Measurements from ENCODE around the gene ADGRB3. TPM values are rescaled to one million over a fixed set of nuclear protein-coding genes. Genes with fewer than 3 reads are reported as not detected.

The ADGRB3 gene
- total and polyA plus RNA-seq, 4 donors = 0.47 to 24.6 (median 1.9) TPM

DNA sequence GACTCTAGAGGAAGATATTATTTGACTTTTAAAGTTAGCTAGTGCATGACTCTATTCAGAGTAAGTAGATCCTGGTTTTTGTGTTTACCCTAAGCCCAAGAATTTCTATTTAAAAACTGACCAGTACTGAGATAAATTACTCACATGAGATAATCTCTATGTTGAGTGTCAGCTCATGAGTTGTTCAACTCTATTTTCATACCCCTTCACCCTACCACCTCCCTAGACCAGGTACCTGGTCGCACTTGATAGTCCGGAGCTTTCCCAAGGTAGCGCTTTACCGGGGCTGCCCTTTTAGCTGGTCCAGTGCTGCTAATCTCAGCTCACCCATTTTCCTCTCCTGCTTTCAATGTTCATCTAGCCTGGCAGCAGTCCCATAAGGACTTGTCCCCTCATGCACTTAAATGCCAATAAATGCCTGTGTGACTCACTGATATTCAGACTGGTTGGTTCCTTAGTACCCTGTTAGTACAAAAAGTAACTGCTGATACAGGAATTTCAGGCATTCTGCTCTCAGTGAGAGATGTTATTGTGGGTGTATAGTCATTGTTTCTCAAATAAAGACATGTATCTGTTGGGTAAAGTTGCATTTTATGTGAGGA, 503.9 kb downstream of the ADGRB3 start:
- peak overlapping the region in 1 of 2 donors; percentile 60 for H3K27ac ChIP-seq (ENCODE audit: low read depth in 1 of 2, low read length in 1 of 2)
- no peak for DNase-seq
- H3K4me1 ChIP-seq (ENCODE audit: control insufficient read depth in 5 of 5, insufficient read depth in 5 of 5, low read length in 5 of 5) = no peaks in the 10 kb centered on the region
- H3K27me3 ChIP-seq (ENCODE audit: control insufficient read depth in 3 of 3, insufficient read depth in 3 of 3, low read length in 2 of 3) = no peaks in the 10 kb centered on the region
- H3K36me3 ChIP-seq (ENCODE audit: control insufficient read depth in 4 of 4, insufficient read depth in 4 of 4, low read length in 4 of 4) = no peaks in the 10 kb centered on the region
- H3K4me3 ChIP-seq = no peak overlapping the region
- WGBS, 2 donors = 92% methylated on average over 4 of the region's 4 CpGs
- no peak for ATAC-seq (ENCODE audit: insufficient read depth, low FRiP score)
- H3K9me3 ChIP-seq (ENCODE audit: control insufficient read depth in 4 of 4, insufficient read depth in 3 of 4, low read length in 3 of 4) = no peaks in the 10 kb centered on the region
- TF ChIP-seq, protein P1, sequence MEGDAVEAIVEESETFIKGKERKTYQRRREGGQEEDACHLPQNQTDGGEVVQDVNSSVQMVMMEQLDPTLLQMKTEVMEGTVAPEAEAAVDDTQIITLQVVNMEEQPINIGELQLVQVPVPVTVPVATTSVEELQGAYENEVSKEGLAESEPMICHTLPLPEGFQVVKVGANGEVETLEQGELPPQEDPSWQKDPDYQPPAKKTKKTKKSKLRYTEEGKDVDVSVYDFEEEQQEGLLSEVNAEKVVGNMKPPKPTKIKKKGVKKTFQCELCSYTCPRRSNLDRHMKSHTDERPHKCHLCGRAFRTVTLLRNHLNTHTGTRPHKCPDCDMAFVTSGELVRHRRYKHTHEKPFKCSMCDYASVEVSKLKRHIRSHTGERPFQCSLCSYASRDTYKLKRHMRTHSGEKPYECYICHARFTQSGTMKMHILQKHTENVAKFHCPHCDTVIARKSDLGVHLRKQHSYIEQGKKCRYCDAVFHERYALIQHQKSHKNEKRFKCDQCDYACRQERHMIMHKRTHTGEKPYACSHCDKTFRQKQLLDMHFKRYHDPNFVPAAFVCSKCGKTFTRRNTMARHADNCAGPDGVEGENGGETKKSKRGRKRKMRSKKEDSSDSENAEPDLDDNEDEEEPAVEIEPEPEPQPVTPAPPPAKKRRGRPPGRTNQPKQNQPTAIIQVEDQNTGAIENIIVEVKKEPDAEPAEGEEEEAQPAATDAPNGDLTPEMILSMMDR (IDR thresholded peaks at IDR 0.05; ENCODE audit: control extremely low read depth, extremely low read depth) = no peak
- no peak overlapping the region for H3K9ac ChIP-seq (ENCODE audit: insufficient read depth in 1 of 2, low read length in 2 of 2)

DNA sequence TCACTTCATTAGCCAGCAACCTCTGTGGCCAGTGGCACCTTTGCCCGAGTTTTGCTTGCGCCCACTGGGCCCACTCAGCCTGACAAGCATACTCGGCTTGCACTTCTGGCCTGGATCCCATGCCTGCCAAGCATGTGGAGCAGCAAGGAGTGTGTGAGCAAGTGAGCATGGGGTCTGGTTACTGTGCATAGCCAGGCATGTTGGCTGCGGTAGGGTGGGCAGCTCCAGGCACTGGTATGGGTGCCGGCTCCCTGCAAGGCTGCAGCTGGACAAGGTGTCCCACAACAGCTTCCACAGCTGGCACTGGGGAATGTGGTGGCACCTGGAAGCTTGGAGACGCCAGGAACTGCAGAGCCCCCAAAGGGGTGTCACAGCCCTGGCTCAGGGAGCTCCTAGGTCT, 510.0 kb downstream of the ADGRB3 start:
- Histone ChIP-seq H3K4me1 (ENCODE audit: control insufficient read depth in 5 of 5, insufficient read depth in 5 of 5, low read length in 5 of 5) (no peaks in the 10 kb centered on the region), H3K27ac (ENCODE audit: low read depth in 1 of 2, low read length in 1 of 2) (no peak overlapping the region), H3K9ac (ENCODE audit: insufficient read depth in 1 of 2, low read length in 2 of 2) (no peak overlapping the region), H3K27me3 (ENCODE audit: control insufficient read depth in 3 of 3, insufficient read depth in 3 of 3, low read length in 2 of 3) (no peaks in the 10 kb centered on the region), H3K4me3 (no peak overlapping the region), H3K36me3 (ENCODE audit: control insufficient read depth in 4 of 4, insufficient read depth in 4 of 4, low read length in 4 of 4) (peaks cover 0 to 3% (median 0%) of the 10 kb centered on the region in 4 donors), H3K9me3 (ENCODE audit: control insufficient read depth in 4 of 4, insufficient read depth in 3 of 4, low read length in 3 of 4) (peaks cover 0 to 13% (median 5%) of the 10 kb centered on the region in 4 donors)
- TF ChIP-seq, protein P1 (IDR thresholded peaks at IDR 0.05; ENCODE audit: control extremely low read depth, extremely low read depth) = no peak
- DNase-seq (no peak), ATAC-seq (ENCODE audit: insufficient read depth, low FRiP score) (no peak)
- 85 to 86% methylated on average over 6 of the region's 6 CpGs for WGBS, 2 donors

DNA sequence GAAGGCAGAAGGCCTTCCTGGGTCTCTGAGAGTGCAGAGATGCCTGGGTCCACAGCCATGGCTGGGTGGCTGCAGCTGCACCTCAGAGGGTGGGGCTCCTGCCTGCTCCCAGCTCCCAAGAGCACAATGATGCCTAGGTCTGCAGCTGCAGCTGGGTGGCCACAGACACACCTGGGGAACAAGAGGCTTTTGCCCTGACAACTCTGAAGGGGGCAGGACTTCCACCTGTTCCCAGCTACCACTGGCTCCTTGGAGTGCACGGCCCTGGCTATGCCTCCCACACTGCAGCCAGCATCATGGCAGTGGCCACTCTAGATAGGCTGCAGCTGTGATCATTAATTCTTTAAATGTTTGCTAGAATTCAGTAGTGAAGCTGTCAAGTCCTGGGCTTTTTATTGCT, 511.3 kb downstream of the ADGRB3 start:
- no peak overlapping the region for H3K27ac ChIP-seq (ENCODE audit: low read depth in 1 of 2, low read length in 1 of 2)
- no peak overlapping the region for H3K4me3 ChIP-seq
- DNase-seq (no peak), ATAC-seq (ENCODE audit: insufficient read depth, low FRiP score) (no peak)
- H3K4me1 ChIP-seq (ENCODE audit: control insufficient read depth in 5 of 5, insufficient read depth in 5 of 5, low read length in 5 of 5) = no peaks in the 10 kb centered on the region
- H3K9me3 ChIP-seq (ENCODE audit: control insufficient read depth in 4 of 4, insufficient read depth in 3 of 4, low read length in 3 of 4) = peaks cover 0 to 13% (median 5%) of the 10 kb centered on the region in 4 donors
- TF ChIP-seq, protein P1 (IDR thresholded peaks at IDR 0.05; ENCODE audit: control extremely low read depth, extremely low read depth) = no peak
- H3K27me3 ChIP-seq (ENCODE audit: control insufficient read depth in 3 of 3, insufficient read depth in 3 of 3, low read length in 2 of 3) = no peaks in the 10 kb centered on the region
- WGBS, 2 donors = 61 to 86% methylated on average over 1 of the region's 1 CpG
- peaks cover 0 to 3% (median 0%) of the 10 kb centered on the region in 4 donors for H3K36me3 ChIP-seq (ENCODE audit: control insufficient read depth in 4 of 4, insufficient read depth in 4 of 4, low read length in 4 of 4)
- H3K9ac ChIP-seq (ENCODE audit: insufficient read depth in 1 of 2, low read length in 2 of 2) = no peak overlapping the region

DNA sequence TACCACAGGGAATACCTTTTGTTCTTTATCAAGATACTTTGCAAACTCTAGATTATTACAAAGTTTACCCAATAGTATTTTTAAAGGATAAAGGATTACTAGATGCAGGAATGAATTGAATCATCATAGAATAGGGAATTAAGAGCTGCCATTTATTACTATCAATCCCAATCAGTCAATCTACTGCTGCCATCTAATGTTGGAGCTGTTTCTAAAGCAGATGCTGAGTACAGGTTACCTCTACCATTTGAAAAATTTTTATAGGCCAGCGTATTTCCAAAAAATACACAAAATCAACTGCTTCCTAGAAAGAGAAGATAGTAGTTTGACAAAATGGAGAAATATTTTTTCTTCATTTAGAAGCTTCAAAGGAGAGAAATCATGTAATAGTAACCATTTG, 520.4 kb downstream of the ADGRB3 start:
- Histone ChIP-seq H3K27me3 (ENCODE audit: control insufficient read depth in 3 of 3, insufficient read depth in 3 of 3, low read length in 2 of 3) (no peaks in the 10 kb centered on the region), H3K36me3 (ENCODE audit: control insufficient read depth in 4 of 4, insufficient read depth in 4 of 4, low read length in 4 of 4) (no peaks in the 10 kb centered on the region), H3K4me3 (no peak overlapping the region), H3K27ac (ENCODE audit: low read depth in 1 of 2, low read length in 1 of 2) (no peak overlapping the region), H3K9ac (ENCODE audit: insufficient read depth in 1 of 2, low read length in 2 of 2) (no peak overlapping the region), H3K9me3 (ENCODE audit: control insufficient read depth in 4 of 4, insufficient read depth in 3 of 4, low read length in 3 of 4) (no peaks in the 10 kb centered on the region), H3K4me1 (ENCODE audit: control insufficient read depth in 5 of 5, insufficient read depth in 5 of 5, low read length in 5 of 5) (no peaks in the 10 kb centered on the region)
- DNase-seq = no peak
- WGBS, 2 donors = 74 to 78% methylated on average over 1 of the region's 1 CpG
- TF ChIP-seq, protein P1 (IDR thresholded peaks at IDR 0.05; ENCODE audit: control extremely low read depth, extremely low read depth) = no peak
- no peak for ATAC-seq (ENCODE audit: insufficient read depth, low FRiP score)
